Psoas muscle (tissue), 8 donors: Measurements from ENCODE around the gene TBC1D1. TPM values are rescaled to one million over a fixed set of nuclear protein-coding genes. Genes with fewer than 3 reads are reported as not detected.

Source experiments
- ATAC-seq, 4 donors: fragments of 200-7000 bp; cut with Tn5 transposase; one replicate each; pipeline ENCODE4 v1.9.1; 2020; ENCODE audit warnings: moderate library complexity in 3 of 4, mild to moderate bottlenecking in 2 of 4
- DNase-seq, 2 donors: peaks; one replicate each; pipeline ENCODE4 v3.0.0-alpha.2; 2020
- H3K27ac ChIP-seq: fragments of 200-600 bp; one replicate; pipeline ENCODE4 v1.8.0; 2022
- H3K27me3 ChIP-seq, 3 donors: fragments of 200-600 bp in 1 of 3; one replicate each; pipeline versions ENCODE4 v1.6.1 to v1.8.0; 2013 to 2022; ENCODE audit warnings: low read length in 2 of 3, mild to moderate bottlenecking in 2 of 3, moderate library complexity in 1 of 3; ENCODE audit not compliant: insufficient read depth in 3 of 3
- H3K36me3 ChIP-seq, 2 donors: fragments of 200-600 bp in 1 of 2; one replicate each; pipeline versions ENCODE4 v1.6.1 to v1.8.0; 2013 to 2022; ENCODE audit warnings: low read depth in 1 of 2, mild to moderate bottlenecking in 1 of 2, moderate library complexity in 1 of 2; ENCODE audit not compliant: insufficient read depth in 1 of 2
- H3K4me1 ChIP-seq: fragments of 200-600 bp; one replicate; pipeline ENCODE4 v1.8.0; 2022
- H3K4me3 ChIP-seq: fragments of 200-600 bp; one replicate; pipeline ENCODE4 v1.8.0; 2022; ENCODE audit warnings: mild to moderate bottlenecking
- H3K9me3 ChIP-seq: fragments of 200-600 bp; one replicate; pipeline ENCODE4 v1.8.0; 2022
- WGBS, 3 donors: extraction: QIAGEN DNeasy Blood & Tissue Kit; methylation state at CpG; one replicate each; pipeline versions ENCODE4 v1.1.6 to v1.1.7; 2013; 5-methylcytosine and 5-hydroxymethylcytosine counted together
- intact Hi-C, 2 donors: fragments of 100-400 bp; cut with DNase I; formaldehyde crosslinking; loops; one replicate each; pipeline versions ENCODE4 v1.11.0 to v1.14.2; 2022
- long read RNA-seq, 2 donors: library from polyadenylated mRNA; unstranded; transcript quantifications; one replicate each; pipeline ENCODE4 v2.0.0, GENCODE V29; 2021
- polyA plus RNA-seq, 3 donors: library from polyadenylated mRNA; stranded (reverse); fragments of 200-250 nt; gene quantifications; one replicate each; pipeline ENCODE4 v1.2.3, GENCODE V29; 2013
- total RNA-seq, 4 donors: library from RNA; stranded (reverse); fragmentation: NEBNext Ultra II Directional in 2 of 4; extraction: Animal tissue kit (Norgen Biotek cat#: 25700) in 2 of 4; gene quantifications; one replicate each; pipeline versions ENCODE4 v1.2.1 to v1.2.4, GENCODE V29; 2021 to 2023
- TF ChIP-seq, protein P1 (sequence below): fragments of 200-600 bp; IDR thresholded peaks from one replicate; pipeline ENCODE4 v1.8.0; 2022; ENCODE audit warnings: antibody characterized with exemption
- donor health status: healthy with polysubstance abuse.
- donor health status: DM: no; HTN: no; CAD: no; lungs with moderate emphysema.
- donor health status: Bipolar disorder and iron deficiency.
- donor health status: healthy.
- donor health status: DM: yes; HTN: yes; CAD: no.
- donor health status: DM: no; HTN: no; CAD: no.
- donor health status: DM: no; HTN: no; CAD: no.
- donor health status: DM: yes; HTN: yes; CAD: no.

TBC1D1 gene
- total RNA-seq = 100 to 1,000 TPM in 1 of 4 donors, 10 to 100 TPM in 3; 37.1 to 120 (median 40.6) TPM
- 100 to 1,000 TPM in 1 of 3 donors, 10 to 100 TPM in 2; 18.1 to 130 (median 71.7) TPM for polyA plus RNA-seq
- long read RNA-seq, donor 1, partial matches to known transcripts = 7 of 24 reads
- long read RNA-seq, donor 1, other reads (novel, unspliced or antisense) = 17 of 24 reads
- long read RNA-seq, donor 2, full-length matches to known transcripts = 12 of 131 reads
- long read RNA-seq, donor 2, partial matches to known transcripts = 63 of 131 reads
- long read RNA-seq, donor 2, other reads (novel, unspliced or antisense) = 56 of 131 reads

DNA sequence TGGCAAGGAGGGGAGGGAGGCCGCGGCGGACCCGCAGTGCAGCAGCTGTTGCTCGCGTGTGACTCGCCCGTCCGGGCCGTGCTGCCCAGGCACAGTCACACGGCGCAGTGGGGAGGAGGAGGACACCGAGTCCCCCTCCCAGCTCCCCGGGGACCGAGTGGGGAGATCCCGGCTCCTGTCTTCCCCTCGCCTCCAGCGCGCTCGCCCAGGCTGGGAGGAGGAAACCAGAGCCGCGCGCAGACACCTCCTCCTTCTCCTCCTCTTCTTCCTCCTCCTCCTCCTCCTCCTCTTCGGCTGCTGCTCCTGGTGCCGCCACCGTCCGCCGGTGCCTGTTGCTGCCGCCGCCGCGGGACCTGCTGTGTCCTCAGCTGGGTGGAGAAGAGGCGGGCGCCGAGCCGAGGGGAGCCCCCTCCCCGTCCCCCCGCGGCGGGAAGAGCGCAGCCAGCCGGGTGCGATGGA, at the start of gene TBC1D1:
TSS of gene TBC1D1 (plus strand) at position 284 of the 459 bp plus-strand sequence. CDS start 11,012 bp downstream, outside the sequence.
- WGBS, 3 donors = 0% methylated on average over 21 to 43 of the region's 43 CpGs
- TF ChIP-seq, protein P1, sequence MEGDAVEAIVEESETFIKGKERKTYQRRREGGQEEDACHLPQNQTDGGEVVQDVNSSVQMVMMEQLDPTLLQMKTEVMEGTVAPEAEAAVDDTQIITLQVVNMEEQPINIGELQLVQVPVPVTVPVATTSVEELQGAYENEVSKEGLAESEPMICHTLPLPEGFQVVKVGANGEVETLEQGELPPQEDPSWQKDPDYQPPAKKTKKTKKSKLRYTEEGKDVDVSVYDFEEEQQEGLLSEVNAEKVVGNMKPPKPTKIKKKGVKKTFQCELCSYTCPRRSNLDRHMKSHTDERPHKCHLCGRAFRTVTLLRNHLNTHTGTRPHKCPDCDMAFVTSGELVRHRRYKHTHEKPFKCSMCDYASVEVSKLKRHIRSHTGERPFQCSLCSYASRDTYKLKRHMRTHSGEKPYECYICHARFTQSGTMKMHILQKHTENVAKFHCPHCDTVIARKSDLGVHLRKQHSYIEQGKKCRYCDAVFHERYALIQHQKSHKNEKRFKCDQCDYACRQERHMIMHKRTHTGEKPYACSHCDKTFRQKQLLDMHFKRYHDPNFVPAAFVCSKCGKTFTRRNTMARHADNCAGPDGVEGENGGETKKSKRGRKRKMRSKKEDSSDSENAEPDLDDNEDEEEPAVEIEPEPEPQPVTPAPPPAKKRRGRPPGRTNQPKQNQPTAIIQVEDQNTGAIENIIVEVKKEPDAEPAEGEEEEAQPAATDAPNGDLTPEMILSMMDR = no peak
- peak; percentile 74 to 86 (median 80) for ATAC-seq
- no peaks in the 10 kb centered on the region for H3K9me3 ChIP-seq
- H3K27ac ChIP-seq = peak within 1 kb of the TSS; percentile 76
- DNase-seq = peak; percentile 63 to 92
- intact Hi-C loops = loop anchor here (2.0 to 5.0 kb wide), 3 partner anchors 41 to 86 kb away; partner anchors contain the start of gene PGM2 (in 1 of the 2)
- peak within 1 kb of the TSS; percentile 94 for H3K4me3 ChIP-seq
- H3K36me3 ChIP-seq = no peaks in the 10 kb centered on the region
- peaks cover 3% of the 10 kb centered on the region for H3K4me1 ChIP-seq
- no peaks in the 10 kb centered on the region for H3K27me3 ChIP-seq

GRCh38 chr4:37844204-37844603, 46.7 kb upstream of the TBC1D1 start:
- intact Hi-C loops = no loop called here
- no peak overlapping the region for H3K27ac ChIP-seq
- no peak overlapping the region for H3K4me3 ChIP-seq
- DNase-seq (no peak), ATAC-seq (no peak)
- H3K36me3 ChIP-seq = peaks cover 0 to 47% of the 10 kb centered on the region in 2 donors
- H3K27me3 ChIP-seq = no peaks in the 10 kb centered on the region
- H3K4me1 ChIP-seq = no peaks in the 10 kb centered on the region
- WGBS, 3 donors = 93 to 97% (median 96%) methylated on average over 5 of the region's 5 CpGs
- TF ChIP-seq, protein P1 = no peak
- peaks cover 2% of the 10 kb centered on the region for H3K9me3 ChIP-seq

DNA sequence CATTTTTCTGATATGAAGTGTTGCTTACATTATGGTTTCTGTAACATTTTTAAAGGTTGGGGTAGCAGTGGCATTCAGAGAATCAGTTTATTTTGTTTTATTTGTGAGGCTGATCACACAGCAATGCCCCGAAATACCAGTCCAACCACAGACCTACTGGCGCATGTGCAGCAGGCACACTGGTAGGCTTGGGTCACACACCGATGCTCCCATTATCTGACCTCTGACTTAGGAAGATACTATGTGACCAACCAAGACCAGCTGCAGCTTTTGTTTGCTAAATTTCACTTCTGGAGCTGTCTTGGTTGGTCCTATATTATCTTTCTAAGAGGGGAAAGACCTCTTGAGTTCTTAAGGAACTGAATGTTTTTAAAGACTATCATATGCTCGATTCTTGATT, 45.7 kb upstream of the TBC1D1 start:
- no peak overlapping the region for H3K27ac ChIP-seq
- no peak overlapping the region for H3K4me3 ChIP-seq
- H3K27me3 ChIP-seq = no peaks in the 10 kb centered on the region
- no peak for DNase-seq
- WGBS, 3 donors = 96 to 97% (median 96%) methylated on average over 4 of the region's 4 CpGs
- peaks cover 0 to 41% of the 10 kb centered on the region in 2 donors for H3K36me3 ChIP-seq
- intact Hi-C loops = no loop called here
- TF ChIP-seq, protein P1 = no peak
- H3K4me1 ChIP-seq = no peaks in the 10 kb centered on the region
- no peak for ATAC-seq
- H3K9me3 ChIP-seq = peaks cover 2% of the 10 kb centered on the region

- ATAC-seq (no peak), DNase-seq (no peak)
- WGBS, 3 donors = 69 to 76% (median 72%) methylated on average over 5 of the region's 5 CpGs
- Histone ChIP-seq H3K4me1 (no peaks in the 10 kb centered on the region), H3K27ac (no peak overlapping the region), H3K27me3 (no peaks in the 10 kb centered on the region), H3K9me3 (peaks cover 2% of the 10 kb centered on the region), H3K36me3 (peaks cover 0 to 31% of the 10 kb centered on the region in 2 donors), H3K4me3 (no peak overlapping the region)
- intact Hi-C loops = no loop called here
- TF ChIP-seq, protein P1 = no peak
These were observed 43.5 kb upstream of the TBC1D1 start for GRCh38 chr4:37847311-37847884.
